C4-2B (cell line): ENCODE measurements around the gene OSBPL7.

Source experiments
- ZFX ChIP-seq: fragments of 450-650 bp; IDR thresholded peaks from 2 replicates; pipeline ENCODE4 v1.6.1; 2017
- TF ChIP-seq, protein P1 (sequence below): fragments of 450-650 bp; conservative IDR thresholded peaks from 2 replicates; pipeline ENCODE4 v1.5.1; 2017; ENCODE audit warnings: mild to moderate bottlenecking

- TF ChIP-seq, protein P1, sequence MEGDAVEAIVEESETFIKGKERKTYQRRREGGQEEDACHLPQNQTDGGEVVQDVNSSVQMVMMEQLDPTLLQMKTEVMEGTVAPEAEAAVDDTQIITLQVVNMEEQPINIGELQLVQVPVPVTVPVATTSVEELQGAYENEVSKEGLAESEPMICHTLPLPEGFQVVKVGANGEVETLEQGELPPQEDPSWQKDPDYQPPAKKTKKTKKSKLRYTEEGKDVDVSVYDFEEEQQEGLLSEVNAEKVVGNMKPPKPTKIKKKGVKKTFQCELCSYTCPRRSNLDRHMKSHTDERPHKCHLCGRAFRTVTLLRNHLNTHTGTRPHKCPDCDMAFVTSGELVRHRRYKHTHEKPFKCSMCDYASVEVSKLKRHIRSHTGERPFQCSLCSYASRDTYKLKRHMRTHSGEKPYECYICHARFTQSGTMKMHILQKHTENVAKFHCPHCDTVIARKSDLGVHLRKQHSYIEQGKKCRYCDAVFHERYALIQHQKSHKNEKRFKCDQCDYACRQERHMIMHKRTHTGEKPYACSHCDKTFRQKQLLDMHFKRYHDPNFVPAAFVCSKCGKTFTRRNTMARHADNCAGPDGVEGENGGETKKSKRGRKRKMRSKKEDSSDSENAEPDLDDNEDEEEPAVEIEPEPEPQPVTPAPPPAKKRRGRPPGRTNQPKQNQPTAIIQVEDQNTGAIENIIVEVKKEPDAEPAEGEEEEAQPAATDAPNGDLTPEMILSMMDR: no peak
- TF ChIP-seq ZFX: no peak
These were observed 32.0 kb upstream of the OSBPL7 start for GRCh38 chr17:47853616-47854015.
